Hepatocyte (in vitro differentiated cells): ENCODE data around the gene CYFIP1.

Source experiments
- CTCF ChIP-seq: fragments of 200-600 bp; sonication (generic); IDR thresholded peaks from 2 replicates; pipeline ENCODE4 v1.5.1; 2016; ENCODE audit warnings: antibody characterized with exemption, mild to moderate bottlenecking; ENCODE audit not compliant: poor library complexity
- EZH2 ChIP-seq: fragments of 200-600 bp; sonication (generic); IDR thresholded peaks from 2 replicates; pipeline ENCODE4 v1.6.1; 2016; ENCODE audit warnings: antibody characterized with exemption, mild to moderate bottlenecking, borderline replicate concordance
- EZH2phosphoT487 ChIP-seq: fragments of 200-600 bp; sonication (generic); IDR thresholded peaks from one replicate; pipeline ENCODE4 v1.6.1; 2018; ENCODE audit warnings: antibody characterized with exemption, mild to moderate bottlenecking, low read depth, moderate library complexity; ENCODE audit not compliant: unreplicated experiment, severe bottlenecking

GRCh38 chr15:23013681-23014080 is 33.5 kb upstream of the CYFIP1 start:
- TF ChIP-seq CTCF (no peak), EZH2phosphoT487 (no peak), EZH2 (no peak)
